ENCODE results near the gene MAP3K21.
A peak's percentile ranks its signal among the peaks of the same experiment; 100 is the strongest.

The MAP3K21 gene

DNA sequence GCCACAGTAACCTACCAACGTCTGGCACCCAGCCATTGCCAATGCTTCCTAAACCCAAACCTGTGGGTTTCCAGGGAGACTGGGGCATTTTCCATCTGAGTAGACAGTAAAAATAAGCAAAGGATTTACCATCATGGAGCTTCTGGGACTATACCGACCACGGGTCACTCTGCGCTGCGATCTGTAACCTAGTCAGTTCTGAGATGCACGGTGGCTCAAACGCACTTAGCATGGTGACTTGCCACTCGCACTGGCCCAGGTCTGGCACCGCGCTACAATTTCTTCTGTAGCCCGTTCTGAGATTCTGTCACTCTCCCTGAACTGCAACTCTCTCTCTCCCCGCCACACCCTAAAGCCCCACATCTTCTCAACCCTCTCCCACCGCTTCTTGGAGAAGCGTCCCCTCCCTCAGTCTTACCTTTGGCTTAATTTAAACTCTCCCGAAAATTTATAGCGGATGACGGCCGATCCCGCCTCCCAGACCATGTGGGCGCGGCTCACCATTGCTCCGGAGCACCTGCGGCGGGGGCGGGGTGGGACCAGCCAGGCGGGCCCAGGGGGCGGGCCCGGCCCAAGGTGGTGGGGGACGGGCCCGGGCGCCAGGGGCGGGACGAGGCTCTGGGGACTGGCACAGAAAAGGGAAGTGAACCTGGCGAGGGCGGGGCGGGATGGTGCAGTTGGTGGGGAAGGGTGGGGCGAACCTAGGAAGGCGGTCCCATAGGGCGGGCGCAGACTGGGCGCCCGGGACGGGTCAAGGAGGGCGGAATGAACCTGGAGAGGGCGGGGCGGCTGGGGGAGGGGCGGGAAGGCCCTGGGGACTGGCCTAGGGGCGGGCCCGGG is 493 bp upstream of the MAP3K21 start:
- DNase-seq: peak; percentile 80

DNA sequence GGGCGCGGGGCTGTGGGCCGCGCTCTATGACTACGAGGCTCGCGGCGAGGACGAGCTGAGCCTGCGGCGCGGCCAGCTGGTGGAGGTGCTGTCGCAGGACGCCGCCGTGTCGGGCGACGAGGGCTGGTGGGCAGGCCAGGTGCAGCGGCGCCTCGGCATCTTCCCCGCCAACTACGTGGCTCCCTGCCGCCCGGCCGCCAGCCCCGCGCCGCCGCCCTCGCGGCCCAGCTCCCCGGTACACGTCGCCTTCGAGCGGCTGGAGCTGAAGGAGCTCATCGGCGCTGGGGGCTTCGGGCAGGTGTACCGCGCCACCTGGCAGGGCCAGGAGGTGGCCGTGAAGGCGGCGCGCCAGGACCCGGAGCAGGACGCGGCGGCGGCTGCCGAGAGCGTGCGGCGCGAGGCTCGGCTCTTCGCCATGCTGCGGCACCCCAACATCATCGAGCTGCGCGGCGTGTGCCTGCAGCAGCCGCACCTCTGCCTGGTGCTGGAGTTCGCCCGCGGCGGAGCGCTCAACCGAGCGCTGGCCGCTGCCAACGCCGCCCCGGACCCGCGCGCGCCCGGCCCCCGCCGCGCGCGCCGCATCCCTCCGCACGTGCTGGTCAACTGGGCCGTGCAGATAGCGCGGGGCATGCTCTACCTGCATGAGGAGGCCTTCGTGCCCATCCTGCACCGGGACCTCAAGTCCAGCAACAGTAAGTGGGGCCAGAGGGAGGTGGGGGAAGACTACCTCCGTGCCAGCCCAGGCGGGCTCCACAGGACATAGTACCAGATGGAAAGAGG is 808 bp downstream of the MAP3K21 start:
- DNase-seq: peak; percentile 41

GRCh38 chr1:233331676-233332519 is 4.4 kb downstream of the MAP3K21 start:
- no peak for DNase-seq

DNA sequence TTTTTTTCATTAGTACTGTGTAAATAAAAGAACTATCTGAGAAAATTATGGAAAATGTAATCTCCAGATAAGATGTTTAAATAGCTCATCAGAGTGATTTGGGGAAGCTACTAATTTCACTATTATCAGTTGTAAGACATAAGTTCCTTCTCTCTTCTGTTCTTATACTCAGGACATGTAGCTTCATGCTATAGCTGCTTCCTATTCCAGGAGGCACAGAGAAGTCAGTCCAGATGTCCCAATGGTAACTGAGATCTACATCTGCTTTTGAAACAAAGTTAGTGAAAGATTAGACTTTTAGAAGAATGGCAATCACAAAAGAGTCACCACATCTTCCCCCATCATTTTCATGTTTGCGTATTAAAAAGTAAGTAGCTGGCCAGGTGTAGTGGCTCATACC is 5.6 kb downstream of the MAP3K21 start:
- DNase-seq: no peak

GRCh38 chr1:233334092-233334491 is 6.6 kb downstream of the MAP3K21 start:
- DNase-seq: no peak

- no peak for DNase-seq
Observed at GRCh38 chr1:233336554-233337456, 9.3 kb downstream of the MAP3K21 start.

DNA sequence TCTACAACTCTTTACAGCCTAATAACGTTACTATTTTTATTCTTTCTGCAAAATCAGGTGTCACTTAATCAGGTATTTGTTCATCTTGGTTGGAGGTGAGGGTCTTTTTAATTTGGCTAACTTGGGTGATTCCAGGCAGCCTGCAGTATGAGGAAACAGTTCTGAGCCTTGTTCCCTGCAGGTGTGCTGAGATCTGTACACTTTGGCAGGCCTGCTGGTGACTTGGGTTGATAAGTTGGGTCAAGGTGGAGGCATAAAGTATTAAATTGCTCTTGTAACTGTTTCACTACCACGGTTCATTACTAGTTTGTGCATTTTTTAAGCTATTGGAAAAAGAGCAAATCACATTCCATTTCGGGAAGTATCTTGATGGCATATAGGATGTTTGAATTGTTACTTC is 10.0 kb downstream of the MAP3K21 start:
- no peak for DNase-seq

- no peak for DNase-seq
Observed at GRCh38 chr1:233338102-233338501, 10.6 kb downstream of the MAP3K21 start.

DNA sequence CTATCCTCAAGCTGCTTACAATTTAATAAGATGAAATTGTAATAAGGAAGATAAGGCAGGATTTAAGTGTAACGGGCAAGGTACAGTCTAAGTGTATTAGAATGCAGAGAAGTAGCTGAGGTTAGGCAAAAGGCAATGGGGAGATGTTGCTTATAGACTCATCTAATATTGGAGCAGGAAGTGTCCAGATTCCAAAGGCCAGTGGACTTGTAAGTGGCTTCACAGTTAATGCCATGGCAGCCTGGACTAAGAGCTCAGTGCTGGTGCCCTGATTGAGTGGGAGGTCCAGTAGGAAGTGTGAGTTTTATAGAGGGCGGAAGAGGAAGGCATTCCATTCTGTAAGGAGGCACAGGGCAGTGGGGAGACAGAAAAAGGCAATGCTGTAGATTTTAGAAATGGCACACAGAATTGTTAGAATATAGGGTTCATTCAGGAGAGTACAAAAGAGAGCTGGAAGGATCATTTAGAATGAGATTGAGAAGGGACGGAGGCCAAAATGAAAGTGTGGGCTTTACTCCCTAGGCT is 12.6 kb downstream of the MAP3K21 start:
- no peak for DNase-seq

GRCh38 chr1:233340966-233341516 is 13.5 kb downstream of the MAP3K21 start:
- DNase-seq: no peak

GRCh38 chr1:233342086-233342485 is 14.6 kb downstream of the MAP3K21 start:
- no peak for DNase-seq

- DNase-seq: no peak
Observed at GRCh38 chr1:233343262-233343661, 15.7 kb downstream of the MAP3K21 start.

GRCh38 chr1:233347338-233347737 is 19.8 kb downstream of the MAP3K21 start:
- no peak for DNase-seq

DNA sequence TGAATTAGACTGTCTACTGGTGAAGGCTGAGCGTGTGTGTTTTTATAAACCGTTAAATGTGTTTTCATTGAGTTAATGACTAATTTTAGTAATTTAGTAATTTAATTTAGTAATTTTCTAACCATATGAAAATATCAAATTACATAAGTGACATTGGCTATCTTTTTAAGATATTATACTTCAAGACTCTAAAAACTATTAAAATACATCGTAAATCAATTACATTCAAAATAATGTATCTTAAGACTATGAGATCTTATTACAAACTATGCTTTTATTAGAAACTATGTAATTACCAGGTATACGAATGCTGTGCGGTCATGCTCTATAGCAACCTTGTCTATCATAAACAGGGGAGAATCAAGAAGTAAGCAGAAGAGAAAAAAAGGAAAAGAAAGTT is 21.6 kb downstream of the MAP3K21 start:
- DNase-seq: no peak

DNA sequence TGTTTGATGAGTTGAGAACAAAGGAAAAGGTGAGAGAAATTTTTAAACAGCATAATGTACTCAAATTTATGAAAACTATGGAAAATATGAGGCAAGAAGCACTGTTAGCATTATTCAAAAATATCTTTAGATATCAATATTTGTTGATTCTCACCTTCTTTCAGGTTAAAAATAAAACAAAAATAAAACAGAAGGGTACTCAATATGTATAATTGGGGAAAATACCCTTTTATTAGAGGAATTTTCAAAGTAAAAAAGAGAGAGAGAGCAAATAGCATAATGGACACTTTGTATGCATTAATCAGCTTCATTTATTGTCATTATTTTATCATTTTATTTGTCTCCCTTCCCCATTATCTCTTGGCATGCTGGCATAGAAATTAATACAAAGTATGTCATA is 27.5 kb downstream of the MAP3K21 start:
- no peak for DNase-seq

DNA sequence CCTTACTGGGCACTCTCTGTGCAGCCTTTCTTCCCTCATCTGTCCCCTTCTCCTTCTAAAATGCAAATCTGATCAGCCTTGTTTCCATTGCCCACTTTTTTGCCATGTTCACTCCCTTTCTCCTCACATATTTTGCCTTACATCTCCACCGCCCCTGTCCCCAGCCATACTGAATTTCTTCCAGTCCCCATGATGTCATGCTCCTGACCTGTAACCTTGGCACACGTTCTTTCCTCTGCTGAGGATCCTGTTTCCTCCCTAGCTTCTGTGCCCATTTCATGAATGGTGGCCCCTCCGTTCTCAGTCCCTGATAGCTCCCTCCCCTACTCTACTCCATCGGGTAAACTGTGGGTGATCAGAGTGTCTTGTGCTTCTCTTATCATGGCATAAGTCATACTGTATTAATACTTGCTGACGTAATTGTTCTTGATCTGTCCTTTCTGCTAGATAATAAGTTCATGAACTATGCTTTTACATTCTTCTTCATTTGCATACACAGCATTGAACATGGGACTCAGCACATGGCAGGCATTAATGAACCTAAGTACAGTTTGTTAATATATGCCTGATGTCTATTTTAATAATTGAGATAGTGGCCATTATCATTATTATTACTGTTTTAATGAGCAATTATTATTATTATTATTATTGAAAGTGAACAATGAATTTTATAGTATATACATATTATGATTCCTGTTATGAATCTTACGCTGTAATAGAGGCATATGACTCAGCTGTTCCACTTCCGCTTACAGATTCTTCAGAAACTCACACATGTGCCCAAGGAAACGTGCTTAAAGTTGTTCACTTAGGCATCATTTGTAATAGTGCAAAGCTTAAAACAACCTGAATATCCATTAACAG is 28.5 kb downstream of the MAP3K21 start:
- no peak for DNase-seq

GRCh38 chr1:233356705-233356987 is 29.1 kb downstream of the MAP3K21 start:
- DNase-seq: no peak

- no peak for DNase-seq
Observed at GRCh38 chr1:233357595-233358397, 30.3 kb downstream of the MAP3K21 start.

DNA sequence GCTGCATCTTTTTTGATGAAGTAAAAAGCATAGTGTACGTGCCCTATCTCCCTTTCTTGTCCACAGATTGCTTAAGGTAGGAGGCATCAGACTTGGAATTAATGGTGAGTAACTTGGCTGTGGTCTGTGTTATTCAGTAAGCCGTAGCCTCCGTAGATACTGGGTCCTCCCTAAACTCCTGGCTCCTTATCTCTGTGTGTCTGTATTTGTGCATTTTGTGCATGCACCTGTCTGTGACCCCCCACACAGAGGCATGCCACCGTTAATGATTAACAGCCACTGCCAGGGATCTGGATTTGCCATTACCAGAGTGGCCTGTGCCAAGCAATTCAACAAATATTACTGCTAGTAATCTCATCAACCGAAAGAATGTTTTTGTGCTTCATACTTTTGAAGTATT is 31.9 kb downstream of the MAP3K21 start:
- no peak for DNase-seq

DNA sequence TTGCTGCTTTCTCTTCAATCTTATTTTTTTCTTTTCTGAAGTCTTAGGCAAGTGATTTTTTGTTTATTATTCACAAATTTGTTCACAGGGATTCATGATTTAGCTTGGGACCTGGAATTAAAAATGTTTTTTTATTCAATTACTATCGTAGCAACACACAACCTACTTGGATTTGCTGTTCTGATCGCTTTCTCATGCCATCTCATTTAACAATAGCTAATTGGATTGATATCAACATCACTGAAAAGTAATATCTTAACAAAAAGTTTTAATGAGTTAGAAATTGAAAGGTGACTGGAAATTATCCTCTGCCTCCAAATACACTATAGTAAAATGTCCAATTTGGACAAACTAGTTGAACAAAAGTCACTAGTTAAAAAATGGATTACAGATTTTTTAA is 32.4 kb downstream of the MAP3K21 start:
- no peak for DNase-seq
